ENCODE data around the gene CNTNAP2. TPM values are rescaled to one million over a fixed set of nuclear protein-coding genes. Genes with fewer than 3 reads are reported as not detected.

The CNTNAP2 gene
- total RNA-seq, 2 experiments from 2014 or later = not detected

DNA sequence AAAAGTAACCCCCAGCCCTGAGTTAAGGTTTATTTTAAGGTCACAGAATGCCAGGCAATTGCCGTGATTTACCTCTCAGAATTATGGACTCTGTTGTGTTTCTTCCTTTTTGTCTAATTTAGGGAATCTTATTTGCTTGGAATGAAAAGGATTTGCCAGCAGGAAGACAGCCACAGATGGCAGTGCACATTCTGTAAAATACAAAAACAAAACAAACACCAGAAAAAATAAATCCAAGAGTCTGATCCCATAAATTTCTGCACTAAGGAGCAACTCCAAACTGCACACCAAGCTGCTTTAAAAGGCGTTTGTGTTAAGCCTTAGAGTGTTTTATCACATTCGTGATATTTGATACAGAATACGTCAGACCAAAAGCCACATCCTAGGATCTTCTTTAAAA is 2275.0 kb downstream of the CNTNAP2 start:
- DNase-seq (no peak), ATAC-seq (ENCODE audit: low read depth) (no peak)
- no peak overlapping the region for H3K27ac Mint-ChIP-seq
- no peaks in the 10 kb centered on the region for H3K4me1 Mint-ChIP-seq
- H3K27me3 Mint-ChIP-seq = peaks cover 21% of the 10 kb centered on the region
- POLR2A ChIA-PET = no interaction called here
- no peaks in the 10 kb centered on the region for H3K9me3 Mint-ChIP-seq
- no peaks in the 10 kb centered on the region for H3K36me3 Mint-ChIP-seq
- no peak overlapping the region for H3K4me3 Mint-ChIP-seq

DNA sequence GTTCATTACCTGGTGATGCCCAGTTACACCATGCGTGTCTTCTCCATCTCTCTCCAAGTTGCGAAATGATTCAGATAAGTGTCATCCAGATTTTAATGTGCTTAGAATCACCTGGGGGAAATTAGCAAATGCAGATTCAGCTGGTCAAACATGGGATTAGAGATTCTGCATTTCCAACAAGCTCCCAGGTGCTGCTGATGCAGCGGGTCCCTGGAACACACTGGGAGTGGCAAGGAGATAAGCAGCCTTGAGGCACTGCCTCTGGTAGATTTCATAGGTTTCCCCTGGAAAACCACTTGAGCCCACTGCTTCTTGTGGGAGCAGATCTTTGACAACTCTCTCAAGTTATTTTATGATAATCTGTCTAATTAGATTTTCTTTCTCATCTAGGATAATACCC is 2278.0 kb downstream of the CNTNAP2 start:
- POLR2A ChIA-PET = no interaction called here
- H3K4me1 Mint-ChIP-seq = peaks cover 3% of the 10 kb centered on the region
- H3K9me3 Mint-ChIP-seq = no peaks in the 10 kb centered on the region
- DNase-seq = no peak
- no peaks in the 10 kb centered on the region for H3K36me3 Mint-ChIP-seq
- ATAC-seq (ENCODE audit: low read depth) = no peak
- H3K4me3 Mint-ChIP-seq = no peak overlapping the region
- no peak overlapping the region for H3K27ac Mint-ChIP-seq
- peaks cover 35% of the 10 kb centered on the region for H3K27me3 Mint-ChIP-seq

DNA sequence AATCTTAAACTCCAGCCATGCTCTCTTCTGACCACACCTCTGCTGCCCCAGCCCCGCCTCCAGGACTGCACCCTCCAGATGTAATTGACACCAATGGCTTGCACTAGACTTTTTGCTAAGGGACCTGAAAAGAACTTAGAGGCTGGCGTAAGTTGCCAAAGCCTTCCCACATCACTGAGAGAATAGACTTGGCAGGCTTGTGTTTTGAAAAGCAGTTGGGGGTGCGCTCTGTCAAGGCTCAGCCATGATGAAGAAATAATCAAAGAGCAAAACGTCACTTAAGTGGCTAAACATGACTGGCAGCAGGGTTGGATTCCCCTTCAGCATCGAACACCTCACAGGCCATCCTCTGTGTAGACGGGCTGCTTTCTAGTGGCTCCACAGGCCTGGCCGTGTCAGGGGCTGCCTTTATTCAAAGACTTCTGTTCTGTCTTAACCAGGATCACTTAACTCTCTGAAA is 2278.8 kb downstream of the CNTNAP2 start:
- peaks cover 41% of the 10 kb centered on the region for H3K27me3 Mint-ChIP-seq
- no peaks in the 10 kb centered on the region for H3K9me3 Mint-ChIP-seq
- DNase-seq = no peak
- H3K4me3 Mint-ChIP-seq = no peak overlapping the region
- POLR2A ChIA-PET = no interaction called here
- no peak for ATAC-seq (ENCODE audit: low read depth)
- no peak overlapping the region for H3K27ac Mint-ChIP-seq
- H3K4me1 Mint-ChIP-seq = peaks cover 3% of the 10 kb centered on the region
- no peaks in the 10 kb centered on the region for H3K36me3 Mint-ChIP-seq

DNA sequence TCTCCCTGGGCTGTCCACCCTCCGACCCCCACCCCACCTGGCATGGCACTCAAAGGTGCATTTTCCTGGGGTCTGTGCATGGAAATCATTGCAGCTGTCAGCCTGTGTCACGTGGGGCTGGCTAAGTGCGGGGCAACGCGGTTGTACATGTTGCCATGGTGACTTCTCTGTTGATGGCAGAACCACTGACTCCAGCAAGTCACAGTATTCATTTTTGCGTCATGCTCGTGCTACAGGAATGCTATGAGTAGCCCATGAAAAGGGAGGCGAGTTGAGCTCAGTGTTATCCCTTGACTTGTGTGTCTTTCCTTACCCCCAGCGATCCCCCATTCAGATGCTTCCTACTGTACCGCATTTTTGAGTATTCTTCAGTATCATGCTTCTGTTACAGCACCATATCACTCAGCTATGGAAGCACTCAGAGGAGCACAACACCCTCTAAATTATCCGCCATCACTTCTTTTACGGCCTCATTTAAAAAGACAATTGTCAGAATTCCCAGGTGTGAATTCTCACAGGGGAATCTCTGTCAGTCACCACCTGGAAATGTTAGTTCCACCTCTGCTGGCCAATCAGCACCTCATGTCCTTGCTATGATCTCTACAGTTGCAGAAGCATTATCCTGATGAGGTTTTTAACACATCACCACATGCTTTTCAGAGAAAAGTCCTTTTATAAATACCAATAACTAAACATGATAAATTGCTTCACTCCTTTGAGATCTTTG is 2279.6 kb downstream of the CNTNAP2 start:
- no peak for ATAC-seq (ENCODE audit: low read depth)
- H3K9me3 Mint-ChIP-seq = no peaks in the 10 kb centered on the region
- H3K36me3 Mint-ChIP-seq = no peaks in the 10 kb centered on the region
- POLR2A ChIA-PET = no interaction called here
- peaks cover 48% of the 10 kb centered on the region for H3K27me3 Mint-ChIP-seq
- no peak overlapping the region for H3K27ac Mint-ChIP-seq
- no peak overlapping the region for H3K4me3 Mint-ChIP-seq
- DNase-seq = no peak
- peaks cover 3% of the 10 kb centered on the region for H3K4me1 Mint-ChIP-seq

DNA sequence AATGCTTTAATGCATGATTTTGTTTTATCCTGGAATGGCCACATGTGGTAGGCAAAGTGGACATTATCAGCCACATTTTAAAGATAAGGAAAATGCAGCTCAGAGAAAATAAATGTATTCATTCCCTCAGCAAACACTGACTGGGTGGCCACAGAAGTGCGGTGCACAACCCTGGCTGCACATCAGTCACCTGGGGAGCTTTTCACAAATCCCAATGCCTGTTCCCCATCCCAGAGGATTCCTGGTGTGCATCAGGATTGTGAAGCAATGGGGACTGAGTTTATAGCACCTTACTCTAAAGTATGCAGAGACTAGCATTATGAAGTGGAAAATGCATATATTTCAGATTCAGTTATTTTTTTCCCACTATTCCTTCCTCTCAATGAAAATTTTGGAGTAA is 2280.5 kb downstream of the CNTNAP2 start:
- ATAC-seq (ENCODE audit: low read depth) (no peak), DNase-seq (no peak)
- H3K36me3 Mint-ChIP-seq = no peaks in the 10 kb centered on the region
- H3K27ac Mint-ChIP-seq = no peak overlapping the region
- H3K4me1 Mint-ChIP-seq = peaks cover 3% of the 10 kb centered on the region
- H3K27me3 Mint-ChIP-seq = peaks cover 53% of the 10 kb centered on the region
- H3K9me3 Mint-ChIP-seq = no peaks in the 10 kb centered on the region
- POLR2A ChIA-PET = no interaction called here
- H3K4me3 Mint-ChIP-seq = no peak overlapping the region

DNA sequence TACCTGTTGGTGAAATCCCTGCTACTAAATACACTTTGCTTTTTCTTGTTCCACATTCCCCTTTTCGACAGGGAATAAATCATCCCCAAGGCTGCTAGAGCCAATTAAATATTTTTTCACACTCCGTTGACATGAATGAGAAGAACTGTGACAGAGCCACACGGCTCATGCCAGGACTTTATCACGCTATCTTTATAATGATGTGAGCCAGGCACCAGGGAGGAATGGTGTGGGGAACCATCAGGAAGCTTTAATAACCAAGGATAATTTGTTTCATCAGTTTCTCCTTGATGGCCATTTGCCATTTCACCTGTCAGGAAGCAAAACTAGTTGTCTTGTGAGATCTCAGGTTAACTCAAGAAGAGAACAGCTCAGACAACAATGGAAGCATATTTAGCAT is 2280.9 kb downstream of the CNTNAP2 start:
- peaks cover 53% of the 10 kb centered on the region for H3K27me3 Mint-ChIP-seq
- H3K4me1 Mint-ChIP-seq = peaks cover 3% of the 10 kb centered on the region
- no peak overlapping the region for H3K27ac Mint-ChIP-seq
- ATAC-seq (ENCODE audit: low read depth) (no peak), DNase-seq (no peak)
- POLR2A ChIA-PET = no interaction called here
- H3K36me3 Mint-ChIP-seq = no peaks in the 10 kb centered on the region
- no peaks in the 10 kb centered on the region for H3K9me3 Mint-ChIP-seq
- H3K4me3 Mint-ChIP-seq = no peak overlapping the region

DNA sequence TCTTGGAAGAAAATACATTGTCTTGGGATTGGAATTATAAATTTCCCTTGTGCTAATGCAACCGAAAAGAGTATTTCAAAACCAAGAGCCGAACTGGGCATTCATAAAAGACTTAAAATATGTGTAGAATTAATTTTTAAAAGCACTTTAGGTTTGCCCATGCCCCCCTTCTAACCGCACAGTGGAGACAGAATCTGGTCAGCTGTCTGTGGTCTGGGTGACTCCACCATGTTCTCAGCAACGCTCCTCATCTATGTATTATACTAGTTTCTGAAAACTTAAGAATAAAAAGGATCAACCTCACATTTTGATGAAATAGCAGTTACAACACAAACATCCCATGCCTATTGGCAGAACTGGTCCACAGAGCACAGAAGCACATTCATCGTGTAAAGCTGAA is 2281.4 kb downstream of the CNTNAP2 start:
- H3K36me3 Mint-ChIP-seq = no peaks in the 10 kb centered on the region
- peaks cover 3% of the 10 kb centered on the region for H3K4me1 Mint-ChIP-seq
- no peak overlapping the region for H3K27ac Mint-ChIP-seq
- ATAC-seq (ENCODE audit: low read depth) (no peak), DNase-seq (no peak)
- H3K27me3 Mint-ChIP-seq = peaks cover 53% of the 10 kb centered on the region
- POLR2A ChIA-PET = no interaction called here
- H3K4me3 Mint-ChIP-seq = no peak overlapping the region
- H3K9me3 Mint-ChIP-seq = no peaks in the 10 kb centered on the region

DNA sequence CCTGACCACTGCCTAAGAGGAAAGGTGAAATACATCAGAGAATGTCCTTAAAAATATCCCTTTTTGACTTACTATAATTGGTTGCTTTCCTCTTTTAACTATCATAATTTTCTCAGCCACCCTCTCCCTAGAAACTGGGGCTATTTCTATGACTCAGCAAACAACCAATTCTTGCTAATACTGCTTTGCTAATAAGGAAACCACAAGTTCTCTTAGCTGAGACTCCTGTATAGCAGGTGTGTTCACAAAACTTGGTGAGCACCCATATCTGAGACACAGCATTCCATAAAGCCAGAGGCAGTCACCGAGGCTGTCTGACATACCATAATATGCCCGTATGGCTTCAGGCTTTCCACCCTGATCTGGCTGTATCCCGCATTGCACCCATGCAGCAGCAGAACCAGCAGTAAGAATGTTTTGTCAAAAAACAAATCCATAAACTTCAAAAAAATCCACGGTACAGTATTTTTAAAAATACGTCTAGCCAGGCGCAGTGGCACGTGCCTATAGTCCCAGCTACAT is 2282.3 kb downstream of the CNTNAP2 start:
- POLR2A ChIA-PET = no interaction called here
- DNase-seq = no peak
- ATAC-seq (ENCODE audit: low read depth) = no peak
- Mint-ChIP-seq H3K36me3 (no peaks in the 10 kb centered on the region), H3K27me3 (peaks cover 55% of the 10 kb centered on the region), H3K9me3 (no peaks in the 10 kb centered on the region), H3K4me3 (no peak overlapping the region), H3K27ac (no peak overlapping the region), H3K4me1 (peaks cover 3% of the 10 kb centered on the region)

DNA sequence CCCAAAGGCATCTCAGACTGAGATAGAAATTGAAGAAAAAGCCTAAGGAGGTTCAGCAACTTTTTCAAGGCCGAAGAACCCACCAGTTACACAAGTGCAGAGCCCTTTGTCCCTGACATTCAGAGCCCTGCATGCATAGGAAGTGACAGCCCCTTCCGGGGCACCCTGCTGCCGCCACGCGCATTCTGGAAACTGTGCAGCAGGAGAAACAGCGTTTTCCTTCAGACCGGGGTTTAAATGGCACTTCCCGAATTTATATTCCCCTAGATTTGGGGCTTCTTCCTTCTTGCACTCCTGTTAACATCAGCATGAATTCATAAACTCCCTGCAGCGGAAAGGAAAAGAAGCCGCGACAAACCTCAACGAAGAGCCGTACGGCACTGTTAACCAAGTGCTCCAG is 2283.5 kb downstream of the CNTNAP2 start:
- no peaks in the 10 kb centered on the region for H3K9me3 Mint-ChIP-seq

DNA sequence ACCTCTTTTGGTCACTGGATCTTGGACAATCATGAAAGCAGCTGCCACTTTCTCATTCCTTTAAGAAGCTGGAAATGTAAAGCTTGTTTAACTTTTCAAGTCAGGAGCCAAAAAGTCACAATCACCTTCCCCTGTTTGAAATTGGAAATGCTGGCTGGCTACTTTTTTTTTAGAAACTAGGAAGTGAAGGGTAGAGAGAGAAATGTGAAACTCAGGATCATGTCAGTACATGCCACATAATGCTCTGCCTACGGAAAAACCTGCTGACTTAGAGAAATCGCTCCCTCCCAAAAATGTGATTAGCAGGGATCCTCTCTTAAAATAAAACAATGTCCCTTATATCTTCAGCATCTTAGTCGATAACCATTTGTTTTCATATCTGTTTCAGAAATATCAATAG is 2285.6 kb downstream of the CNTNAP2 start:
- DNase-seq (no peak), ATAC-seq (ENCODE audit: low read depth) (no peak)
- peaks cover 3% of the 10 kb centered on the region for H3K4me1 Mint-ChIP-seq
- peaks cover 40% of the 10 kb centered on the region for H3K27me3 Mint-ChIP-seq
- no peak overlapping the region for H3K27ac Mint-ChIP-seq
- H3K9me3 Mint-ChIP-seq = no peaks in the 10 kb centered on the region
- H3K36me3 Mint-ChIP-seq = no peaks in the 10 kb centered on the region
- POLR2A ChIA-PET = no interaction called here
- no peak overlapping the region for H3K4me3 Mint-ChIP-seq

More for the DNA sequence above, 2283.5 kb downstream of the CNTNAP2 start:
- DNase-seq (no peak), ATAC-seq (ENCODE audit: low read depth) (no peak)
- no peaks in the 10 kb centered on the region for H3K36me3 Mint-ChIP-seq
- no peak overlapping the region for H3K27ac Mint-ChIP-seq
- H3K27me3 Mint-ChIP-seq = peaks cover 55% of the 10 kb centered on the region
- H3K4me1 Mint-ChIP-seq = peaks cover 3% of the 10 kb centered on the region
- POLR2A ChIA-PET = no interaction called here
- peak overlapping the region; percentile 49 for H3K4me3 Mint-ChIP-seq

DNA sequence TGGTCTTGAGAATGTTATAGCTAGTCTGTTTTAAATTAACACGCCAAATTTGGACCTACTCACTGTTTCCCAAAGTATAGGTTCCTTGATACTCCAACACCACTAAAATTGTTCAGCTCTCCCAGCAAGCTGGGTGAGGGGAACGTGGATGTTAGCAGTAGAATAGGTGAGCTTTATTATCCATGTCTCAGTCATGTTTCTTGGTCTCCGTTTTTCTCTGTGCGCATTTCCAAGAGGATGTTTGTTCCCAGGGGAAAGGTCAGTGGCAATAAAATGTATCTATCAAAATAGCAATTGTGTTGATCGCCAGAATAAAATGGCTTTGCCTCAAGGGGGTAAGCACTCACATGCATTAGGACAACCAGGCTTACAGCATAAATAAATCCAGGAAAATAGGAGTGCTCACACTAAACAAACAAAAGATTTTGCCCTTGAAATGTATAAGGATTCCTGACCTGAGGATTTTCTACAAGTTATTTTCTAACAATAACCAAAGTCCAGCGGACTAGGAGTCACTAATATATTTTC is 2286.9 kb downstream of the CNTNAP2 start:
- POLR2A ChIA-PET = no interaction called here
- ATAC-seq (ENCODE audit: low read depth) (no peak), DNase-seq (no peak)
- Mint-ChIP-seq H3K36me3 (no peaks in the 10 kb centered on the region), H3K4me3 (no peak overlapping the region), H3K9me3 (no peaks in the 10 kb centered on the region), H3K4me1 (no peaks in the 10 kb centered on the region), H3K27ac (no peak overlapping the region), H3K27me3 (peaks cover 35% of the 10 kb centered on the region)

DNA sequence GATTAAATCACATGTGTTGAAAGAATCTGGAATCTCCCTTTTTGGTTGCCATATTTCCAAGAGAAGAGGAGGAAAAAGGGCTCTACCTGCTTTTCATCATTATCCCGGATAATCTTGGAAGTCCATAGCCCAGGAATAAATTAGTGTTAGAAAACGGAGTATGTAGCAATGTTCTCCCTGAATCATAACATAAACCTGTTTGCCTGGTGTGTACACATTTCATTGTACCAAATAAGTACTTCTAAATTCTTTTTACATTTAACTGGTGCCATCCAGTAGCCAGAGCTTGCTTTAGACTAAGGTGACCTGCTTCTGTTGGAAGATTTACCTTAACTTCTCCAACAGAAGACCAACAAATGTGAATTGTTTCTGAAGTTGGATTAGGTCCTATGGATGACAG is 2291.7 kb downstream of the CNTNAP2 start:
- Mint-ChIP-seq H3K4me1 (no peaks in the 10 kb centered on the region), H3K27ac (no peak overlapping the region), H3K27me3 (peaks cover 8% of the 10 kb centered on the region), H3K4me3 (no peak overlapping the region), H3K36me3 (no peaks in the 10 kb centered on the region), H3K9me3 (no peaks in the 10 kb centered on the region)
- POLR2A ChIA-PET = no interaction called here
- no peak for ATAC-seq (ENCODE audit: low read depth)
- DNase-seq = no peak

DNA sequence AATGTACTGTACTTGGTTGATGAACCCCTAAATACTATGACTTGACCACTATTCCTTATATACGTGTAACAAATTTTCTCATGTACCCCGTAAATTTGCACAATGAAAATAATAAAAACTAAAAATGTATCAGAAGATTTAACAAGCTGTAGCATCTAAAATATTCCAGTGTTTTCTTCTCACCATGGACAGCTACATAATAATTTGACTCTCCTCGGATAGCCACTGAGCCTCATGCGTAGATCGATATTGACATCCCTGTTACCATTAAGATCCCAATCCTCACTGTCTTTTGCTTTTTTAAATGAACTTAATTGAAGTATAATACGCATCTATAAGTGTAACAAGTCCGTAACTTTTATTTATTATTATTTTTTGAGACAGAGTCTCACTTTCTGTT is 2294.3 kb downstream of the CNTNAP2 start:
- H3K27me3 Mint-ChIP-seq = peaks cover 12% of the 10 kb centered on the region
- no peak overlapping the region for H3K27ac Mint-ChIP-seq
- no peaks in the 10 kb centered on the region for H3K36me3 Mint-ChIP-seq
- POLR2A ChIA-PET = no interaction called here
- no peak overlapping the region for H3K4me3 Mint-ChIP-seq
- no peaks in the 10 kb centered on the region for H3K9me3 Mint-ChIP-seq
- DNase-seq (no peak), ATAC-seq (ENCODE audit: low read depth) (no peak)
- H3K4me1 Mint-ChIP-seq = no peaks in the 10 kb centered on the region

DNA sequence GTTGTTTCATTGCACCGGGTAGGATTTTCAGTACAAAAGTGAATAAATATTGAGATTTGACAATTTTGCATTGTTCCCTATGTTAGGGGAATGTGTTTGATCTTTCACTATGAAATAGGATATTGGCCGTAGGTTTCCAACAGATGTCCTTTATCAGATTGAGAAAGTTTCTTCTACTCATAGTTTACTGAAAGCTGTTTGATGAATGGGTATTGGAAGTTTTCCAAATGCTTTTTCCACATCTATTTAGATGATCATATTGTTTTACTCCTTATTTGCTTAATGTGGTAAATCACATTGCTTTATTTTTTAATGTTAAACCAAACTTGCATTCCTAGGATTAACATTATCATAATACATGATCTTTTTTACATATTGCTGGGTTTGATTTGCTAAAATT is 2296.1 kb downstream of the CNTNAP2 start:
- H3K27me3 Mint-ChIP-seq = peaks cover 18% of the 10 kb centered on the region
- no peak for ATAC-seq (ENCODE audit: low read depth)
- H3K4me1 Mint-ChIP-seq = no peaks in the 10 kb centered on the region
- no peaks in the 10 kb centered on the region for H3K9me3 Mint-ChIP-seq
- no peak overlapping the region for H3K27ac Mint-ChIP-seq
- DNase-seq = no peak
- POLR2A ChIA-PET = no interaction called here
- H3K4me3 Mint-ChIP-seq = no peak overlapping the region
- no peaks in the 10 kb centered on the region for H3K36me3 Mint-ChIP-seq
